ENCODE data around the gene PIGK. TPM values are rescaled to one million over a fixed set of nuclear protein-coding genes. Genes with fewer than 3 reads are reported as not detected.

Gene PIGK
- total and polyA plus RNA-seq, 5 donors: 20.9 to 40.1 (median 36.0) TPM

- WGBS: 51% methylated on average over 4 of the region's 4 CpGs
- Histone ChIP-seq H3K27ac (ENCODE audit: low read length) (no peak overlapping the region), H3K9me3 (ENCODE audit: control insufficient read depth, low read length) (no peaks in the 10 kb centered on the region), H3K27me3 (ENCODE audit: control insufficient read depth, insufficient read depth) (no peaks in the 10 kb centered on the region), H3K4me1 (ENCODE audit: control insufficient read depth, insufficient read depth, low read length) (no peaks in the 10 kb centered on the region), H3K4me3 (ENCODE audit: low read length) (no peak overlapping the region)
- ATAC-seq (no peak), DNase-seq (no peak)
- intact Hi-C loops (cut with DNase I): no loop called here
Measured at GRCh38 chr1:77063118-77063517, 156.1 kb downstream of the PIGK start.

- WGBS: 64% methylated on average over 3 of the region's 3 CpGs
- no peak for ATAC-seq
- intact Hi-C loops (cut with DNase I): no loop called here
- Histone ChIP-seq H3K27me3 (ENCODE audit: control insufficient read depth, insufficient read depth) (no peaks in the 10 kb centered on the region), H3K4me1 (ENCODE audit: control insufficient read depth, insufficient read depth, low read length) (no peaks in the 10 kb centered on the region), H3K4me3 (ENCODE audit: low read length) (no peak overlapping the region), H3K9me3 (ENCODE audit: control insufficient read depth, low read length) (no peaks in the 10 kb centered on the region), H3K27ac (ENCODE audit: low read length) (no peak overlapping the region)
- DNase-seq: no peak
Measured at GRCh38 chr1:77061162-77061561, 158.1 kb downstream of the PIGK start.

GRCh38 chr1:77060000-77060399 lies 159.2 kb downstream of the PIGK start:
- no peaks in the 10 kb centered on the region for H3K27me3 ChIP-seq (ENCODE audit: control insufficient read depth, insufficient read depth)
- intact Hi-C loops (cut with DNase I): no loop called here
- 53% methylated on average over 5 of the region's 5 CpGs for WGBS

GRCh38 chr1:77057994-77058585 lies 161.1 kb downstream of the PIGK start:
- Histone ChIP-seq H3K9me3 (ENCODE audit: control insufficient read depth, low read length) (no peaks in the 10 kb centered on the region), H3K4me3 (ENCODE audit: low read length) (no peak overlapping the region), H3K4me1 (ENCODE audit: control insufficient read depth, insufficient read depth, low read length) (no peaks in the 10 kb centered on the region), H3K27me3 (ENCODE audit: control insufficient read depth, insufficient read depth) (no peaks in the 10 kb centered on the region), H3K27ac (ENCODE audit: low read length) (no peak overlapping the region)
- intact Hi-C loops (cut with DNase I): no loop called here
- 75% methylated on average over 7 of the region's 7 CpGs for WGBS
- no peak for DNase-seq
- ATAC-seq: no peak

More at GRCh38 chr1:77060000-77060399, 159.2 kb downstream of the PIGK start:
- H3K27ac ChIP-seq (ENCODE audit: low read length): no peak overlapping the region
- H3K4me3 ChIP-seq (ENCODE audit: low read length): no peak overlapping the region
- H3K4me1 ChIP-seq (ENCODE audit: control insufficient read depth, insufficient read depth, low read length): no peaks in the 10 kb centered on the region
- no peaks in the 10 kb centered on the region for H3K9me3 ChIP-seq (ENCODE audit: control insufficient read depth, low read length)
- no peak for DNase-seq
- no peak for ATAC-seq

GRCh38 chr1:77056525-77056924 lies 162.7 kb downstream of the PIGK start:
- no peak overlapping the region for H3K4me3 ChIP-seq (ENCODE audit: low read length)
- intact Hi-C loops (cut with DNase I): no loop called here
- 92% methylated on average over 7 of the region's 7 CpGs for WGBS

GRCh38 chr1:77051425-77051824 lies 167.8 kb downstream of the PIGK start:
- DNase-seq (no peak), ATAC-seq (no peak)
- no peaks in the 10 kb centered on the region for H3K4me1 ChIP-seq (ENCODE audit: control insufficient read depth, insufficient read depth, low read length)
- 51% methylated on average over 1 of the region's 1 CpG for WGBS
- H3K4me3 ChIP-seq (ENCODE audit: low read length): no peak overlapping the region
- H3K27ac ChIP-seq (ENCODE audit: low read length): no peak overlapping the region
- intact Hi-C loops (cut with DNase I): no loop called here
- no peaks in the 10 kb centered on the region for H3K9me3 ChIP-seq (ENCODE audit: control insufficient read depth, low read length)
- no peaks in the 10 kb centered on the region for H3K27me3 ChIP-seq (ENCODE audit: control insufficient read depth, insufficient read depth)

More at GRCh38 chr1:77056525-77056924, 162.7 kb downstream of the PIGK start:
- DNase-seq (no peak), ATAC-seq (no peak)
- no peaks in the 10 kb centered on the region for H3K27me3 ChIP-seq (ENCODE audit: control insufficient read depth, insufficient read depth)
- no peaks in the 10 kb centered on the region for H3K9me3 ChIP-seq (ENCODE audit: control insufficient read depth, low read length)
- H3K27ac ChIP-seq (ENCODE audit: low read length): no peak overlapping the region
- no peaks in the 10 kb centered on the region for H3K4me1 ChIP-seq (ENCODE audit: control insufficient read depth, insufficient read depth, low read length)

GRCh38 chr1:77048615-77049005 lies 170.6 kb downstream of the PIGK start:
- Histone ChIP-seq H3K9me3 (ENCODE audit: control insufficient read depth, low read length) (no peaks in the 10 kb centered on the region), H3K27me3 (ENCODE audit: control insufficient read depth, insufficient read depth) (no peaks in the 10 kb centered on the region), H3K4me1 (ENCODE audit: control insufficient read depth, insufficient read depth, low read length) (no peaks in the 10 kb centered on the region), H3K27ac (ENCODE audit: low read length) (no peak overlapping the region), H3K4me3 (ENCODE audit: low read length) (no peak overlapping the region)
- no peak for ATAC-seq
- 80% methylated on average over 1 of the region's 1 CpG for WGBS
- intact Hi-C loops (cut with DNase I): no loop called here
- DNase-seq: no peak

- H3K27me3 ChIP-seq (ENCODE audit: control insufficient read depth, insufficient read depth): no peaks in the 10 kb centered on the region
- no peak overlapping the region for H3K4me3 ChIP-seq (ENCODE audit: low read length)
- 81% methylated on average over 3 of the region's 3 CpGs for WGBS
- no peaks in the 10 kb centered on the region for H3K9me3 ChIP-seq (ENCODE audit: control insufficient read depth, low read length)
- ATAC-seq (no peak), DNase-seq (no peak)
- no peaks in the 10 kb centered on the region for H3K4me1 ChIP-seq (ENCODE audit: control insufficient read depth, insufficient read depth, low read length)
- no peak overlapping the region for H3K27ac ChIP-seq (ENCODE audit: low read length)
- intact Hi-C loops (cut with DNase I): no loop called here
Measured at GRCh38 chr1:77047978-77048614, 171.1 kb downstream of the PIGK start.

- 94% methylated on average over 1 of the region's 1 CpG for WGBS
- ATAC-seq (no peak), DNase-seq (no peak)
- Histone ChIP-seq H3K27ac (ENCODE audit: low read length) (no peak overlapping the region), H3K4me1 (ENCODE audit: control insufficient read depth, insufficient read depth, low read length) (no peaks in the 10 kb centered on the region), H3K4me3 (ENCODE audit: low read length) (no peak overlapping the region), H3K9me3 (ENCODE audit: control insufficient read depth, low read length) (no peaks in the 10 kb centered on the region), H3K27me3 (ENCODE audit: control insufficient read depth, insufficient read depth) (no peaks in the 10 kb centered on the region)
- intact Hi-C loops (cut with DNase I): no loop called here
Measured at GRCh38 chr1:77047575-77047974, 171.7 kb downstream of the PIGK start.

- H3K4me1 ChIP-seq (ENCODE audit: control insufficient read depth, insufficient read depth, low read length): no peaks in the 10 kb centered on the region
- H3K27ac ChIP-seq (ENCODE audit: low read length): no peak overlapping the region
- ATAC-seq (no peak), DNase-seq (no peak)
- no peaks in the 10 kb centered on the region for H3K27me3 ChIP-seq (ENCODE audit: control insufficient read depth, insufficient read depth)
- 91% methylated on average over 20 of the region's 20 CpGs for WGBS
- intact Hi-C loops (cut with DNase I): no loop called here
- no peak overlapping the region for H3K4me3 ChIP-seq (ENCODE audit: low read length)
- H3K9me3 ChIP-seq (ENCODE audit: control insufficient read depth, low read length): no peaks in the 10 kb centered on the region
Measured at GRCh38 chr1:77044133-77044849, 174.9 kb downstream of the PIGK start.

GRCh38 chr1:77040826-77041225 lies 178.4 kb downstream of the PIGK start:
- DNase-seq: no peak
- ATAC-seq: no peak
- intact Hi-C loops (cut with DNase I): no loop called here
- Histone ChIP-seq H3K9me3 (ENCODE audit: control insufficient read depth, low read length) (no peaks in the 10 kb centered on the region), H3K27me3 (ENCODE audit: control insufficient read depth, insufficient read depth) (no peaks in the 10 kb centered on the region), H3K27ac (ENCODE audit: low read length) (no peak overlapping the region), H3K4me3 (ENCODE audit: low read length) (no peak overlapping the region), H3K4me1 (ENCODE audit: control insufficient read depth, insufficient read depth, low read length) (no peaks in the 10 kb centered on the region)
- WGBS: 74% methylated on average over 3 of the region's 3 CpGs

Data from right cardiac atrium (tissue), 5 donors.